GM12878 (cell line): ENCODE results near the gene AP3B1. TPM values are rescaled to one million over a fixed set of nuclear protein-coding genes. Genes with fewer than 3 reads are reported as not detected.

Source experiments
- ATAC-seq: fragments of 200-7000 bp; cut with Tn5 transposase; 3 replicates; pipeline ENCODE4 v1.9.1; 2020; ENCODE audit warnings: mild to moderate bottlenecking, moderate library complexity
- BruUV-seq: library from RNA; stranded (reverse); fragments of 400-500 nt; replicated peaks from 2 replicates; lab custom pipeline; 2021; lab: Mats Ljungman, UMichigan
- CTCF ChIA-PET: fragments of 300-600 bp; sonication (Branson Sonifier 250); formaldehyde crosslinking; extraction: SDS; loops from one replicate; lab custom pipeline; 2021; ENCODE audit warnings: inconsistent platforms; lab: Yijun Ruan, JAX
- POLR2A ChIA-PET: fragments of 350-600 bp; formaldehyde crosslinking; extraction: SDS; loops from one replicate; lab custom pipeline; 2021; ENCODE audit warnings: inconsistent platforms; lab: Charles Lee
- RAD21 ChIA-PET: fragments of 300-600 bp; sonication (Branson Sonifier 250); formaldehyde crosslinking; loops from one replicate; lab custom pipeline; 2023; ENCODE audit warnings: antibody characterized with exemption; ENCODE audit not compliant: unreplicated experiment; lab: Charles Lee
- SMC1A ChIA-PET: fragments of 300-600 bp; sonication (Branson Sonifier 250); formaldehyde crosslinking; loops from one replicate; lab custom pipeline; 2023; ENCODE audit not compliant: unreplicated experiment, uncharacterized antibody; lab: Charles Lee
- DNase-seq: peaks from one replicate; pipeline ENCODE4 v3.0.0-alpha.2; 2011; ENCODE audit warnings: low read depth, low spot score
- FAIRE-seq: peaks from 3 replicates; lab custom pipeline; 2011; peaks lifted over from hg19 to GRCh38; lab: Jason Lieb, UNC
- H2AFZ ChIP-seq: 2 replicates; pipeline ENCODE4 v1.6.0; 2011; ENCODE audit warnings: low read depth, low read length, control low read depth; ENCODE audit not compliant: control insufficient read depth
- H3K27ac ChIP-seq: 2 replicates; pipeline ENCODE4 v1.5.1; 2011; ENCODE audit warnings: control low read depth; ENCODE audit not compliant: control insufficient read depth, insufficient read depth
- H3K27me3 ChIP-seq, 2 experiments: replicated peaks in 1 of 2; 2 replicates each; pipeline versions ENCODE4 v1.6.0 to v1.6.1; 2011; ENCODE audit warnings: low read length in 1 of 2; ENCODE audit not compliant: control insufficient read depth in 2 of 2, insufficient read depth in 2 of 2
- H3K36me3 ChIP-seq, 2 experiments: 2 replicates each; pipeline ENCODE4 v1.5.1; 2011; ENCODE audit warnings: low read length in 1 of 2; ENCODE audit not compliant: control insufficient read depth in 2 of 2, insufficient read depth in 2 of 2
- H3K4me1 ChIP-seq: 2 replicates; pipeline ENCODE4 v1.6.1; 2011; ENCODE audit warnings: mild to moderate bottlenecking, low read length, moderate library complexity, mixed read lengths; ENCODE audit not compliant: control insufficient read depth, insufficient read depth
- H3K4me2 ChIP-seq: 2 replicates; pipeline ENCODE4 v1.6.0; 2011; ENCODE audit warnings: control low read depth; ENCODE audit not compliant: control insufficient read depth, insufficient read depth
- H3K4me3 ChIP-seq: fragments of 200-600 bp; sonication (generic); 2 replicates; pipeline ENCODE4 v1.5.1; 2016
- H3K79me2 ChIP-seq: 2 replicates; pipeline ENCODE4 v1.6.0; 2011; ENCODE audit warnings: low read length; ENCODE audit not compliant: control insufficient read depth, insufficient read depth
- H3K9ac ChIP-seq: 2 replicates; pipeline ENCODE4 v1.8.0; 2011; ENCODE audit warnings: low read length, control low read depth, mixed read lengths; ENCODE audit not compliant: control insufficient read depth, insufficient read depth
- H3K9me3 ChIP-seq: replicated peaks from 3 replicates; pipeline ENCODE4 v1.5.1; 2011; ENCODE audit warnings: mild to moderate bottlenecking, low read length; ENCODE audit not compliant: control insufficient read depth, insufficient read depth
- H4K20me1 ChIP-seq: 2 replicates; pipeline ENCODE4 v1.6.0; 2011; ENCODE audit not compliant: control insufficient read depth, insufficient read depth
- BHLHE40 ChIP-seq, 2 experiments: fragments of 450-650 bp in 1 of 2; IDR thresholded peaks; 2 replicates each; pipeline ENCODE4 v1.6.1; 2011 to 2017; ENCODE audit warnings: low read depth in 2 of 2, borderline replicate concordance in 1 of 2, improper control_type of control experiment in 1 of 2, low read length in 1 of 2, mild to moderate bottlenecking in 1 of 2
- CREM ChIP-seq: IDR thresholded peaks from 2 replicates; pipeline ENCODE4 v1.6.1; 2014; ENCODE audit warnings: antibody characterized with exemption, low read depth
- PAX8 ChIP-seq: fragments of 450-650 bp; IDR thresholded peaks from 2 replicates; pipeline ENCODE4 v1.6.1; 2017; ENCODE audit warnings: mild to moderate bottlenecking, moderate library complexity
- PKNOX1 ChIP-seq: fragments of 450-650 bp; IDR thresholded peaks from 2 replicates; pipeline ENCODE4 v1.6.1; 2016; ENCODE audit warnings: mild to moderate bottlenecking
- POLR2A ChIP-seq: IDR thresholded peaks from 2 replicates; pipeline ENCODE4 v1.6.1; 2011; ENCODE audit warnings: low read depth, mild to moderate bottlenecking, low read length
- PRDM15 ChIP-seq: fragments of 450-650 bp; formaldehyde crosslinking; IDR thresholded peaks from 2 replicates; pipeline ENCODE4 v1.4.0; 2020; ENCODE audit warnings: mild to moderate bottlenecking, moderate library complexity
- STAT1 ChIP-seq: fragments of 450-650 bp; conservative IDR thresholded peaks from 2 replicates; pipeline ENCODE4 v1.6.1; 2014; ENCODE audit warnings: antibody characterized with exemption, mild to moderate bottlenecking
- YBX1 ChIP-seq: fragments of 450-650 bp; IDR thresholded peaks from 2 replicates; pipeline ENCODE4 v1.6.1; 2016; ENCODE audit warnings: antibody characterized with exemption
- WGBS: methylation state at CpG from one replicate; pipeline ENCODE4 v1.1.6; 2016; ENCODE audit warnings: low lambda C conversion rate; ENCODE audit not compliant: insufficient replicate concordance, insufficient coverage; ENCODE audit errors: missing lambda C conversion rate; 5-methylcytosine and 5-hydroxymethylcytosine counted together
- in situ Hi-C: fragments of 300-500 bp; cut with MboI; formaldehyde crosslinking; loops from 9 replicates; pipeline ENCODE4 v1.14.3; 2018; ENCODE audit warnings: mixed read lengths
- intact Hi-C: fragments of 100-400 bp; cut with micrococcal nuclease; formaldehyde crosslinking; loops from one replicate; pipeline ENCODE4 v1.14.2; 2022; ENCODE audit not compliant: unreplicated experiment
- polyA plus RNA-seq, 11 experiments: library from polyadenylated mRNA; depleted of rRNA in 4 of 11; unstranded in 6 of 11; stranded (reverse) in 5 of 11; fragments of >200 nt; fragmentation: Nextera tagmentation in 4 of 11; fragmentation: Illumina TruSeq in 1 of 11; extraction: Ambion mirVana in 4 of 11; extraction: Trizol in 1 of 11; gene quantifications; 1 replicate in 1 of 11; 2 replicates in 10 of 11; pipeline versions ENCODE4 v1.2.1 to v1.2.3, GENCODE V29; 2011 to 2016; ENCODE audit warnings: inconsistent platforms in 2 of 11, missing spikeins in 2 of 11, low read depth in 1 of 11
- total RNA-seq, 4 experiments: library from RNA; depleted of rRNA in 3 of 4; stranded (reverse); fragments of >200 nt in 3 of 4; fragmentation: Illumina TruSeq in 1 of 4; extraction: Trizol in 1 of 4; gene quantifications; 2 replicates each; pipeline versions ENCODE4 v1.2.1 to v1.2.3, GENCODE V29; 2013 to 2021

The AP3B1 gene
- total and polyA plus RNA-seq, 10 of the 15 experiments (the other 5 are each of a cell fraction or from before 2014, with no cell fraction given), result 30.9 to 70.8 (median 46.0) TPM

GRCh38 chr5:78221467-78221866, 73.0 kb downstream of the AP3B1 start:
- Histone ChIP-seq H3K36me3 (peaks cover 1 to 4% of the 10 kb centered on the region in 2 experiments; a peak in 3 of 4 replicates), H3K27ac (no peak overlapping the region), H3K4me3 (no peak overlapping the region), H3K79me2 (no peaks in the 10 kb centered on the region), H3K27me3 (no peaks in the 10 kb centered on the region), H3K4me1 (peaks cover 10% of the 10 kb centered on the region), H2AFZ (no peak overlapping the region), H4K20me1 (no peaks in the 10 kb centered on the region), H3K9me3 (no peaks in the 10 kb centered on the region), H3K4me2 (0 out of 2 replicates have a peak overlapping the region, but pooled peaks have one; percentile 20), H3K9ac (no peak overlapping the region)
- ATAC-seq, result no peak
- DNase-seq, result no peak
- RAD21 ChIA-PET, result interaction anchor here (1.1 to 1.5 kb wide), 5 partner anchors 47 to 661 kb away, joined by 3 to 19 read pairs (median 4); no protein-coding TSS in a partner anchor
- no TSS peak for BruUV-seq
- CTCF ChIA-PET, result interaction anchor here (0.7 to 1.5 kb wide), 12 partner anchors 9 to 119 kb away, joined by 3 to 26 read pairs (median 5); partner anchors contain the start of gene AP3B1
- intact Hi-C loops (loop anchor here (5.0 kb wide), 1 partner anchor 141 kb away; the partner anchor contains the start of gene SCAMP1), in situ Hi-C loops (no loop called here)
- 100% methylated on average over 1 of the region's 1 CpG for WGBS
- SMC1A ChIA-PET, result interaction anchor here (0.7 to 1.5 kb wide), 4 partner anchors 44 to 589 kb away, joined by 3 to 11 read pairs (median 4); no protein-coding TSS in a partner anchor
- no peak for TF ChIP-seq POLR2A
- TF ChIP-seq PAX8, result 0 out of 2 replicates have a peak, but pooled peaks have one; percentile 43
- no peak for FAIRE-seq
- POLR2A ChIA-PET, result no interaction called here

- DNase-seq, result no peak
- no peaks in the 10 kb centered on the region for H3K9me3 ChIP-seq
- no peak overlapping the region for H3K9ac ChIP-seq
- H3K36me3 ChIP-seq, result peaks cover 1 to 4% of the 10 kb centered on the region in 2 experiments
- BruUV-seq, result no TSS peak
- H3K79me2 ChIP-seq, result no peaks in the 10 kb centered on the region
- ChIA-PET CTCF (interaction anchor here (1.2 to 1.4 kb wide), 3 partner anchors 19 to 84 kb away, joined by 3 to 4 read pairs (median 3); no protein-coding TSS in a partner anchor), RAD21 (no interaction called here), SMC1A (interaction anchor here (0.6 to 1.5 kb wide), 6 partner anchors 12 to 153 kb away, joined by 3 to 4 read pairs (median 3); no protein-coding TSS in a partner anchor), POLR2A (no interaction called here)
- H3K27me3 ChIP-seq, result no peaks in the 10 kb centered on the region
- no peaks in the 10 kb centered on the region; the same call in 1 of the 2 replicates for H3K4me1 ChIP-seq
- no peak overlapping the region for H3K27ac ChIP-seq
- 99% methylated on average over 4 of the region's 4 CpGs for WGBS
- H2AFZ ChIP-seq, result no peak overlapping the region
- no peak overlapping the region for H3K4me3 ChIP-seq
- in situ Hi-C loops (no loop called here), intact Hi-C loops (no loop called here)
- no peak overlapping the region for H3K4me2 ChIP-seq
- no peak for ATAC-seq
- H4K20me1 ChIP-seq, result no peaks in the 10 kb centered on the region
- FAIRE-seq, result no peak
- TF ChIP-seq CREM, result no peak
- no peak for TF ChIP-seq YBX1
- no peak for TF ChIP-seq STAT1
- no peak for TF ChIP-seq PKNOX1
- TF ChIP-seq PRDM15, result no peak
- TF ChIP-seq BHLHE40 (IDR thresholded peaks at IDR 0.05; ENCODE audit: borderline replicate concordance in 1 of 2, low read depth in 2 of 2, low read length in 1 of 2), result no peak
These were observed 78.5 kb downstream of the AP3B1 start for GRCh38 chr5:78215972-78216371.
